ENCODE measurements around the gene GUCA2B.

The GUCA2B gene

DNA sequence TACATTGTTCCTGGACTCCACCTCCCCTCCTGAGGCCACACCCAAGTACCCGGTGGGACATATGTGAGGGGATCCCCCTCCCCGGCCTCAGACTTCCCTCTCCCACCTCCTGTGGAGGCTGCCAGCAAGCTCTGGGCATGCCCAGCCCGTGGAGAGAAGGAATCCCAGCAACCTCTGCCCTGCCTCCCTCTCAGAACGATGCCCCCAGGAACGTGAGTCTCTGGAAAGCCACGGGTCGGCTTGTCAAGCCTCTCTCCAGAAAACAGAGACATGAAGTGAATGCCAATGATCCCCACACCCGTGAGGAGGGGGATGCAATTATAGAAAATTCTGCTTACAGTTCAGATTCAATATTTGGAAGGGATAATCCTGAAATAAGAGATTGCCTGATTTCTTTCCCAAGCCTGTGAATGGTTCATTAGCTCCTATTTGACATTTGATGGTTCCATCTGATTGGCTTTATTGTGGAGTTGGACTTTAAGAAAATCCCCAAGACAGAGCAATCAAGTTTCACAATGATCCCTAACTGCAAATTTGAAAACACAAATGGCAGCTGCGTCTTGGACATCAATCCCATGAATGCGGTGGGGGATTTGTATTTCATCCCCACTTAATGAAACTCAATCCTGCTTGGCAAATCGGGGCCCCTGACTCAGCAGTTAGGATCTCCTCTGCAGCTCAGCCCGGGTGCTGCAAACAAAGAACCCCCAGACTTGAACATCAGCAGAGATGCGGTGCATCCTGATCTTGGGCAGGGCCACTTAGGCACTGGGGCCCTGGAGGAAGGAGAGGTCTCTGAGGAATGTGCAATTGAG, 9.1 kb upstream of the GUCA2B start:
- DNase-seq (ENCODE audit: low read depth): no peak

DNA sequence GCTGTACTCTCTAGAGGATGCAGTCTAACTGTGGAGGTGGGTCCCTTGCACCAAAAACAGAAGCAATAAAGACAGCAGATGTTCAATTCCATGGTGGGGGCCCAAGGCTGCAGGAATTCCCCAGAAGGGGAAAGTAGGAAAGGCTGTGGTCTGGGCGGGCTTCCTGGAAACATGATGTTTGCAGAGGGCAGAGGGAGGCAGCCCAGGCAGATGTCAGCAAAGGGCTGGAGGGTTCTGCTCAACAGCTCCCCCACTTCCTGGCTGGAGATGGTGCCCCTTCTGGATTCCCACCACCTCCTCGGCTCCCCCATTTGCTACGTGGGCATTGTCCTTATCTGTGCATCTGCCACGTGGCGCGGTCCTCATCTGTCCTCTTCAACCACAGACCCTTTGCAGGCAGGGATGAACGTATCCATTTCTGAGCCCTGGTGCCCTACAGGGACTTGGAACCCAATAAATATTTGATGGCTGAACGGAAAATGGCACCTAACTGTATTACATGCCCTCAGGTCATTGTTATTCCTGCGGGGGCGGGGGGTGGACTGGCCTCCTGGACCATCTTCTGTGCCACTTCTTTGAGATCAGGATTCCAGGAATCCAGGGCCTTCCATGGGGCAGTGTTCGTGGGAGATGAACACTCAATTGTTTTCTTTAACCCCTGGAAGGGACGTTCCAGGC, 8.4 kb upstream of the GUCA2B start:
- DNase-seq (ENCODE audit: low read depth): no peak

DNA sequence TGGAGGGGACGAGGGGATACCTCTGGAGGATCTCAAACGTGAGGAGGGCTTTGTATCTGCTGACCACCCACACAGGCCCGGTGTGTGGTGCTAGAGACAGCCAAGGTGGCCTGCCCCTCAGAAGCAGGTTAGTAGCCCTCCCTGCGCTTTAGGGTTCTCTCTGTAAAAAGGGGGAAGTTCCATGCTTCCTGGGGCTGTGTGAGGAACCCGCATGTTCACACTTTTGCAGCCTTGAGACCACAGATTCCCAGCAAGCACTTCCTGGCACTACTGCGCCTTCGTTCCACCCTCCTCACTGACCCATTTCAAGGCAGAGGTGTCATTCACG, 7.9 kb upstream of the GUCA2B start:
- no peak for DNase-seq (ENCODE audit: low read depth)

DNA sequence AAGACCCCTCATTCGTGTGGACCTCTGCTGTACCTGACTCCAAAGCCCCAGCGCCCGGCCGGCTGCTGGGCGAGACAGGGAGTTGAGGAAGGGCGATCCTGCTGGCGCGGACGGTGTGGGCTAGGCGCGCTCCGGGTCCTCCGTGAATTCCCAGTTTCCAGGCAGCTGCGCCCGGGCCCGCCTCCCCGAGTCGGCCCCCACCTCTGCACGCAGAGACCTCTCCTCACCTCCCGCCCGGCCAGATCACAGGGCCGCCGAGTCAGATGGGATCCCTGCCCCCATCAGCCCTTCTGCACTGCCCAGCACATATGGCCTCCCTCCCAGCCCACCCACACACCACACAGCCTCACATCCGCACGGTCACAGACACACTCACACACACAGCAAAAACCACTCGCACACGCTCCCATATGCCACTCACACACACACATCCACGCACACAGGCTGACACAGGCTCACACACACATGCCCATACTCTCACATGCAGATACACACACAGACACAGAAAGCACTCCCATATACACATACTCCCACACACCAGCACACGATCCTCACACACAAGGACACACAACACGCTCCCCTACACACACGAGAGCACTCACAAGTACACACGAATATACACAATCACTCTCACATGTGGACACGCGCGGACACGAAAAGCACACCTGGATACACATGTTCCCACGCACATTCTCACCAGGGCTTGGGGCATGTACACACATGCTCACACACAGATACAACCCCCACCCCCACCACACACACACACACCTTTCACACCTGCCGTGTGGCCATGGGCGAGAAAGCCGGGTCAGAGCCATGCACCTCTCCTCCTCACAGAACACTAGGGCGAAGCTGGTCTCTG, 7.2 kb upstream of the GUCA2B start:
- DNase-seq (ENCODE audit: low read depth): no peak

DNA sequence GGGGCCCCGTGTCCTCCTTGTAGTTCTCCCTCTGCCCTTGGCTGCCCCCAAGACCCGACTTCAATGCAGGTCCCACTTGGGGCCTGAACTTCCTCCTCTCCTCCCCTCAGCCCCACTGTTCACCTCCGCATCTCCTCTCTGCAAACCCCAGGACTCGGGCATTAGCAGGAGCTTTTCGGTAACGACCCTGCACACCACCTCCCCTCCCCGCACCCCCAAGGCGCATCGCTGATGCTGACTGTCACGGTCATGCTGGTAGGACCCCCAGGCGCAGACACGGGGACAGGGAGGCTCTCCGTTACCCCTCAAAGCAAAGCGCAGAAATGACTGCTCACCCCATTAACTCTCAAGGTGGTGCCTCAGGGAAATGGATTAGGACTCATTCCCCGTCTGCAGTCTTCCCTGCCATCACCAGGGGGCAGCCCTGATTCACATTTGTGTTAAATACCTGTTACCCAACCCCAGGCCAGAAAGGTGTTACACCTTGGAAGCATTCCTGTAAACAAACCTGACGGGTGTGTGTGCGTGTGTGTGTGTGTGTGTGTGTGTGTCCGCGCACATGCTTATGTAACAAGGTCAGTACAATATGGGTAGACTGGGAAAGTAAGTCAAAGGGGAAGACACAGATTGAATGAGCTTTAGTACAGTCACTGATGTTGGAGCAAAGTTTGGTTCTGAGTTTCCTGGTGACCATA, 6.4 kb upstream of the GUCA2B start:
- DNase-seq (ENCODE audit: low read depth): peak; percentile 5

DNA sequence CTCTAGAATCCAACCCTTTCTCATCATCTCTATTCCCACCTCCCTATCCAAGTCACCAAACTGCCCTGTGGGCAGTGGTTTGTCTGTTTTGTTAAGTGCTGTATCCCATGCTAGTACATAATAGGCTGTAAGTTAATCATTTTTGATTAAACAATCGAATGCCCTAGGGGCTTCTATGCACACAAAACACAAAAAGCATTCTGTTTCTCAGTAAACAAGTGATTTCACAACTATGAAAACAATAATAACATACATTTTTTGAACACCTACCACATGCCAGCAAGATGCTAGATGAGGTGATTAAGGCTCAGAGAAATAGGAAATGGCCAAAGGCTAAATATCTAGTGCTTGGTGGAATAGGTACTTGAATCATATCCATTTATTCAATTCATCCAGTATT, 5.0 kb upstream of the GUCA2B start:
- DNase-seq (ENCODE audit: low read depth): no peak

DNA sequence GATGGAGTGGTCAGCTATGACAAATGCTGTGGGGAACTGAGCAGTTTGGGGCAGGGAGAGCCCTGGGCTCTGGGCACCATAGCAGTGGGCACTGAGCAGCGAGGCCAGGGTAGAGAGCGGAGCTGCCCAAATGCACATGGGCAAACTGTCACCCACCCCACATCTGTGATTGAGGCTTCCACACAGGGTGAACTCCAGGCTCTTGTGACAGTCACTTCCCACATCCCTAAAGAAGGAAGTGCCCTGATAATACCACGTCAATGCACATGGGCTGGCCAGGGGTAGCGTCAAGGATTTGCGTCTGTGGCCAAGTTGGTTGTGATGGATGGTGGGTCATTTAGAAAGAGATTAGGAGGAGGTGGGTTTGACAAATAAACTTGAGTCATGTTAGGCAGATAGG, 2.6 kb upstream of the GUCA2B start:
- no peak for DNase-seq (ENCODE audit: low read depth)

DNA sequence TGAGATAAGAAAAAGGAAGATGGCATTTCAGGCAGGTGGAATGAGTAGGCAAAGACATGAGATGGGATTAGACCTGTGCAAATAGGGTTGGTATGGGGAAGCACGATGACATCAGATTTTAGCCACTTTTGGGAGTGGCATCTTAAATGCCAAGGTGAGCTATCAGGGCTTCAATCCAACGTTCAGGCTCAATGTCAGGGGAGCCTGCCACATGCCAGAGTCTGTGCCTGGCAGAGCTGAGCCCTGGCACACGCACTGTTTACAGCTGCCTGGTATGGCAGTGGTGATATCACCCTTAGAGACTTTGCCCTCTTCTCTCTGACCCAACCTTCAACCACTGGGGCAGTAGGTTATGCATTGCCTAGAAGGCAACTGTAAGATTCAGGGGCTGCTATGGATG, 1.1 kb upstream of the GUCA2B start:
- no peak for DNase-seq (ENCODE audit: low read depth)

DNA sequence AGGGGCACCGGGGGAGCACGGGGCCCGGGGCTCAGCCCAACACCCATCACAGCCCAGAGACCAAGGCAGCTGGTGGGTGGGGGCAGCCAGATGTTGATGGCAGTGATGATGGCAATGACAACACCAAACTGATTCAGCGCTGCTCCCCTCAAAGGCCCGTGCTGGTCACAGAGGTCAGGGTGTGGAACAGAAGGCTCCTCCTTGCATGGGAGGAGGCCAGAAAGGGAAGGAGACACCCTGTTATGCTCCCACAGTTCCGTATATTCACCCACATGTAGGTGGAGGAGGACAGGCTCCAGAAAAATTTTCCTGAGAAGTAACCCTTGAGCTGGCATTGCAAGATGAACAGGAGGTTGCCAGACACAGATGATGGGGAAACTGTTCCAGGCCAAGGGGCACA, 414 bp downstream of the GUCA2B start:
- DNase-seq (ENCODE audit: low read depth): no peak

DNA sequence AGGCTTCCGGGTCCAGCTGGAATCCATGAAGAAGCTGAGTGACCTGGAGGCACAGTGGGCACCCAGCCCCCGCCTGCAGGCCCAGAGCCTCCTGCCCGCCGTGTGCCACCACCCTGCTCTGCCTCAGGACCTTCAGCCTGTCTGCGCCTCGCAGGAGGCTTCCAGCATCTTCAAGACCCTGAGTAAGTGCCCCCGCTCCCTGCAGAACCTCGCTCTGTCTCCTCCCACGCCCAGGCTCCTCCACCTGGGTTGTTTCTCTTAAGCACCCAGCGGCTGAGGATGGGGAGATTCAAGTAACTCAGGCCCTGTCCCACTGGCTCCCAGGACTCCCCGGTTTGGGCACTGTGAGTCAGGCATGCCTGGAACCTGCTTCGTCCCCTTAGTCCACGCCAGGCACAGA, 1.5 kb downstream of the GUCA2B start:
- DNase-seq (ENCODE audit: low read depth): no peak

DNA sequence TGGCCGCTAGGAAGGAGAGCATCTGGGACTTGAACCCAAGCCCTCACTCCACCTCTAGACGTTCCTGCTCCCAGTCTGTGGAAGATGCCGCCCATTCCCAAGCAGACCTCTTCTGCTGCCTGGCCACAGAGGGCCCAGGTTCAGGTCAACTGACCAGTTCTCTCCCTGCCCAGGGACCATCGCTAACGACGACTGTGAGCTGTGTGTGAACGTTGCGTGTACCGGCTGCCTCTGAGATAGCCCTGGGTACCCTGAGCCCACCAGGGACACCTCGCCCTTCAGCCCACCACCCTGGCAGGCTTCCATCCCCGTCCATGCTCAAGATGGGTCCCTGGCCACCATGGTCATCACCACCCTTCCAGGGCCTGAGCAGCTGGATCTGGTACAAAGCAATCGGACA, 2.2 kb downstream of the GUCA2B start:
- DNase-seq (ENCODE audit: low read depth): no peak

DNA sequence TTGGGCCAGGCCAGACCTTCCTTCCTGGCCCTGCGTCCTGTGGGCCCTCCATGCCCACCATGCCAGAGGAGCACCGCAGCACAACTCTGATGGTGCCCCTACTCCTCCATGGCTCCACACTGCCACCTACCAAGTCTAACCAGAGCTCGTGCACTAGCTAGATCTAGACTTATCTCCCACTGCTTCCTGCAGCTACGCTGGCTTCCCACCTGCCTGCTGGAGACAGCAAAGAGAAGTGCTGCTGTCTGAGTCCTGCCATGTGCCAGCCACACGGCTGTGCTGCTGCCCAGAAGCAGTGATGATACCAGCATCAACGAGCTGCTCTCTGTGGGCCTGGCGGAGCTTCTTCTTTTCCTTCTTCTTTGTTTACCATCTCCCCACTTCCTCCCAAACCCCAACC, 4.5 kb downstream of the GUCA2B start:
- no peak for DNase-seq (ENCODE audit: low read depth)

DNA sequence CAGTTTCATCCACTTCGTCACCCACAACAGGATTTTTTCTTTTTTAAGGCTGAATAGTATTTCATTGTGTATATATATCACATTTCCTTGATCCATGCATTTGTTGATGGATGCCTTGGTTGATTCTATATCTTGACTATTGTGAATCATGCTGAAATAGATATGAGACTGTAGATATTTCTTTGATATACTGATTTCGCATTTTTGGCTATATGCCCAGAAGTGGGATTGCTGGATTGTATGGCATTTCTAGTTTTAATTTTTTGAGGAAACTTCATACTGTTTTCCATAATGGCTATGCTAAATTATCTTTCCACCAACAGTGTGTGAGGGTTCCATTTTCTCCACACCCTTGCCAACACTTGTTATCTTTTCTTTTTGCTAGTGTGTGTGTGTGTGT, 5.0 kb downstream of the GUCA2B start:
- no peak for DNase-seq (ENCODE audit: low read depth)

DNA sequence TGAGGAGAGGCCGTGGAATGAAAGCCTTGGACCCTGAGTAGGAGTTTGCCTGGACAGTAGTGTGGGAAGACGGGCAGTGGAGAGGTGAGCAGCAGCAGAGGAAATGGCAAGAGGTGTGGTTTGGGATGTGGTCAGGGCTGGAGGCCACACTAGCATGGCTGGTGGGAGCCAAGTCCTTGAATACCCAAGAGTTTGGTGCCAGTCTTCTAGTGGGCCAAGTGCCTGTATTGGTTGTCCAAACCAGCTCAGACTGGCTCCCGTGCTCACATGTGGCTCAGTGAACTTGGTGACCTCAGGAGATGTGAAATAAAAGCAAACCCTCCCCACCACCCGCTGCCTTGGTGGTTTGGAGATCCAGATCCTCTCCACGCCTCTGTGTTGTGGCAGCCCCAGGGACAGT, 9.0 kb downstream of the GUCA2B start:
- no peak for DNase-seq (ENCODE audit: low read depth)

DNA sequence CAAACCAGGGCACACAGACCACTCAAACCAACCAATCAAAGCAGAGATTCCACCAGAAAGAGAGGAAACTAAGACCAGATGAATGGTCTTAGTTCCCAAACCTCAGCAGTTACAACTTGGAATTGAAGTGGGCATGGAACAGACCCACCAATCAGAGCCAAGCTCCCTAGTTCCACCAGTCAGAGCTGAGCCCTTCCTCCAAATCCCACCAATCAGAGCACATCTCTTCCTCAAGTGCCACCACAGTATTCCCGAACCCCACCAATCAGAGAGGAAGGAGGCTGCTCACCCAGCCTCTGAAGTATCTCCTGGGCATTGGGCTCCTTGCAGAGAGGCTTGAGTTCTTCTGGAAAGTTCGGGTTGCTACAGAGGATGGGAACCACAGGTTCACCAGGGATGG, 9.9 kb downstream of the GUCA2B start:
- DNase-seq (ENCODE audit: low read depth): no peak

DNA sequence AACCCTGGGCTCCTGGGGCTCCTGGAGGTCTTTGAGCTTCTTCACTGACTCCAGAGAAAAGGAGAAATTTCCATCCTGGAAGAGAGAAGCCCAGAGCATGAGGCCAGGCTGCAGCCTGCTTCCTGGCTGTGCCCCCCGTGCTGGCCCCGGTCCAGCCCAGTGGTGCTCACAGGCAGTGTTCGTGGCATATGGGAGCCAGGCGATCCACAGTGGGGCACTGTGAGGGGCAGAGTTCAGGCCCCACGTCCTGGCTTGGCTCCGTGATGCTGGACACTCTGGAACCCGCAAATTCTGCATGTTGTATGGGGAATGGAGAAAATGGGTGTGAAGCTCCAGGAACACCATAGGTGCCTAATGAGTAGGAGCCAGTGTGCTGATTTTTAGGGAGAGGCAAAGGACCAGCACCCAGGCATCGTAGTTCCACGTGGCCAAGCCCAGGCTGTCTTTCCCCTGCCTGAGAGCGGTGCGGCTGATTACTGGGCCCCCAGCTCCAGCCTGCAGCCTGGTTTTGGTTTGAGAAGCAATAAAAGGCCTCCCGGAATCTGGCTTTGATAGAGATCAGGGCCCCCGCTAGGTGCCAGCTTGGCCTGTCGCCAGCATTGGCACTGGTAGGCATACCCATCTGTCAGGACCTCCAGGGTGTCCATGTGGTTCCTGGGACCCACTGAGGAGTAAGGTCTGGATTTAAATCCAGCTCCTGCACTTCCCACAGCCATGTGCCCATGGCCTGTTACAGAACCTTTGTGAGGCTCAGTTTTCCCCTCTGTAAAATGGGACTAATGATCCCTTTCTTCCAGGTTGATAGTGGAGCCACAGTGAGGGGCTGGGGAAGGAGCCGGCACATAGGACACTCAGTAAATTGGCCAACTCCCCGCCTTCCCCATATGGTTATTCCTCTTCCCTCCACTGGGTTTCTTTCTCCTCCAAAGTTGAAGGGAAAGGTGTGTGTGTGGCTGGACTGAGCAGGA, 10.6 kb downstream of the GUCA2B start:
- DNase-seq (ENCODE audit: low read depth): no peak

DNA sequence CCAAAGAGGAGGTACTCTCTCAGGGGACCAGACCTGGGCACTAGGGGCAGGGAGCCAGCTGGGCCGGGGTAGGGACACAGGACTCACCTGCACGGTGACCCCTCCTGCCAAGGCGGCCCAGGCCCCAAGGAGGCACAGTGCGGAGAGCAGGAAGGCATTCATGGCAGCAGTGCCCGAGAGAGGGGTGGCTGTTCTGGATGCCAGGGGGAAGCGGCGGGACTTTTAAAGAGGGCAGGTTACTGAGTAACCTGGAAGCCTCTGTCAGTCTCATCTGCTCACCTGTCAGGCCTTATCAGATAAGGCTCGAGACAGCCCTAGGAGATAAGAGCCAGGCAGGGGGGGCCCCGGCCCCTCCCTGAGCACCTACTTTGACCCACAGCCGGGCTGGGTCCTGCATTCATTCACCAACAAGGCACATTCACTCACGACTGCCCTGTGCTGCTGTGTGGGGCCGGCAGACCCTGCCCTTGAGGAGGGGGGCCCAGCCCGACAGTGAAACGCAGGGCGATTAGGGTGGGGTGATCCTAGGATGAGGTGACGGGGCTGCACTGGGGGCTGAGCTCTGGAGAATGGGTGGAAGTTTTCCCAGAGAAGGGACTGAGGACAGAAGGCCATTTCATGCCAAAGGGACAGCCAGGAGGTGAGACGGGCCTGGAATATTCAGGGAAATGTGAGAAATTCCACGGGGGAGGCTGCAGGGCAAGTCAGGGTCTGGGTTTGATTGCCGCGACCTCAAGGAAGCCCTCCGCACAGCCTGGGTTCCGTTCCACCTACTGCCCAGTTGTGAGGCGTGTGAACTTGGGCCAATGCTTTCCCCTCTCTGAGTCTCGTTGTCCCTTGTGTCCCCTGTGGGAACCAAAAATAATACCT, 11.6 kb downstream of the GUCA2B start, which contains the start of gene GUCA2A:
TSS of gene GUCA2A (minus strand) at position 195 of the 870 bp plus-strand sequence. CDS start at position 162, 33 bp downstream.
- no peak for DNase-seq (ENCODE audit: low read depth)

DNA sequence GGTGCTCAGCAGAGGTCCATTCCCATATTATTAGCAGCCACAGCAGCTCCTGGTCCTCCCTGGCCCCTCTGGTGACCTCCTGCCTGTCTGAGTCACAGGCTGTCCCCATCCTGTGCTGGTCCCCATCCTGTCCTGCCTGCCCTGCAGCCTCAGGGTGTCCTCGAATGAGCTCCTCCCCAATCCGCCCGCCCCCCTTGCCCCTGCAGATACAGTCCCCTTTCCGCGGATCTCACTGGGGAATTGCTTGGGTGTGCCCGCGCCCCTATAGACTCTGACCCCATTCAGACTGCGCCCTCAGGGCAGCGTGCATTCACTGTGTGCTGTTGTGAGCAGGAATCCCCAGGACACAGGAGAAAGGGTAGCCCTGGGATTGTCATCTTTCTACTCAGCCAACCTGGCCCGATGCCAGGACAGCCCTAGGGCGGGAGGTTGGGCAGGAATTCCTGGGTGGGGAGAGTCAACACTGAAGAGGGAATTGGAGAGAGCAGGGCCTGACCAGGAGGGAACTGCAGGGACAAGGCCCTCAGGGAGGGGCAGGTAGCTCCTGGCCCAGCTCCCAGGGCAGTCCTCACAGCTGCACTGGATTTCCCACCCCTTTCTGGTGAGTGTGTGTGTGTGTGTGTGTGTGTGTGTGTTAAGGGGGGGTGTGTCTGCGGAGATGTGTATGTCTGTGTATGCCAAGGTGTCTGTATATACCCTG, 12.5 kb downstream of the GUCA2B start:
- no peak for DNase-seq (ENCODE audit: low read depth)

DNA sequence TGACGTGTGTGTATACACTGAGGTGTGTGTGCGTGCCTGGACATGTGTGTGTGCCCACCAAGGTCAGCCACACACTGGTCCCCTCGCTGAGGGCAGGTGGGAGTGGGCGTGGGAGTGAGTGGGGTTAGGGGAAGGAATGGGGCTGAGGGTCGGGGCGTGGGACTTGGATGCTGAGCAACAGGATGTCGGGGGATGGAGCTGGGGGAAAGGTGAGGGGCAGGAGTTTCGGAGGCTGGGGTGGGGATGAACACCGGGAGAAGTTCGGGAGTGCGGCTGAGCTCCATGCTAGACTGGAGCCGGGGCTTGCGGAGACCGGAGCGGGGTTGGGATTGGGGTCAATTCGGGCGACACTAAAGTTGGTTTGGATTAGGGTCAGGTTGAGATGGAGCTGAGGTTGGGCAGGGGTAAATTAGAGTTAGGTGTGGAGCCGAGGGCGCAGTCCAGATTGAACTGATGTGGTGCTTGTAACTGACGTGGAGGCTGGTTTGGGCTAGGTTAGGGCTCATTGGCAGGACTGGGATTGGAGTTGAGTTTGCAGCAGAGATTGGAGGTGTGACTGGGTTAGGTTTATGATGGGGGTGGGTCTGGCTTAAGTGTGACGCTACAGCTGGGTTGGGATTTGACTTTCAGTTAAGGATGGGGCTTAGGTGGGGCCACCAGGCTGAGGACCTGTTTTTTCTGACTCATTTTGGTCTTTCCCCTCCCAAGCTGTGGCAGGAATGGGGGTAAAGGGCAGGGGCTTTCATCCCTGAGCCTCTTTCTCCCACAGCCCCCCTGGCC, 14.6 kb downstream of the GUCA2B start:
- no peak for DNase-seq (ENCODE audit: low read depth)

Data from GM04503 (cell line).